ENCODE data around the gene STAC. TPM values are rescaled to one million over a fixed set of nuclear protein-coding genes. Genes with fewer than 3 reads are reported as not detected.

The STAC gene
- total and polyA plus RNA-seq, 4 donors: 0.21 to 0.56 (median 0.39) TPM

DNA sequence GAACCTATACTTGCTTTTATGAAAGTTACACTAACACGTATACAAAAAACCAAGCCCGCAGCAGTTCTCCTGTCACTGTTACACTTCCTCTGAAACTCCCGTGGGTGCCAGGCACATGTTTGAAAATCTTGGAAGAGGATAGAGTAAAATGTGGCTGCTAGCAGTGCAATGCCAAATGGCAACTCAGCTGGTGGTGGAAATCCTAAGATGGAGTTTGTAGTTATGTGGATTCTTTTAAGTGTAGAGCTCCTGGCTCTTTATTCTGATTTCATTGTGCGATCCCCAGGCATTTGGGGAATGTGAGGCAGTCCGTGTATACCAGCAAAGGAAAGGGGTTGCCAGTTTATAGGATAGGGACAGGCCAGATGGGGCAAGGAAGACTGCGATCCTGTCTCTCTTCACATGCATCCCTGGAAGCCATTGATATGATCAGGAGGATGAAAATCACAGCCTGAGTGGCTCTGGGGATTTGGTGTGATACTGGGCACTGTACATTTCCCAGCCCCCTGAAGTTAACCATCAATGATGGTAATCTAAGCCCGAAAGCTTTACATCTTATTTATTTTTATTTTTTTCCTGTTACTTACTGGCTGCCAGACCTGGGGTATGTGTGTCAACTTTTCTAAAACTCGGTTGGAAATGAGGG lies 1.1 kb downstream of the STAC start:
- Histone ChIP-seq H3K4me3 (ENCODE audit: low read depth in 1 of 3, low read length in 3 of 3) (no peak overlapping the region), H3K4me1 (ENCODE audit: control insufficient read depth in 4 of 4, insufficient read depth in 4 of 4, low read length in 3 of 4) (peaks cover 0 to 8% (median 4%) of the 10 kb centered on the region in 4 donors), H3K36me3 (ENCODE audit: control insufficient read depth in 4 of 4, insufficient read depth in 3 of 4, low read depth in 1 of 4, low read length in 3 of 4) (no peaks in the 10 kb centered on the region), H3K9ac (ENCODE audit: low read depth in 1 of 2, low read length in 2 of 2) (no peak overlapping the region), H3K9me3 (ENCODE audit: control insufficient read depth in 4 of 4, low read length in 3 of 4) (no peaks in the 10 kb centered on the region), H3K27ac (ENCODE audit: low read depth in 1 of 2, low read length in 2 of 2) (no peak overlapping the region), H3K27me3 (ENCODE audit: control insufficient read depth in 4 of 4, insufficient read depth in 4 of 4, low read length in 3 of 4) (peaks cover 0 to 3% (median 2%) of the 10 kb centered on the region in 4 donors)
- TF ChIP-seq FOXA1 (IDR thresholded peaks at IDR 0.05) (no peak), RAD21 (IDR thresholded peaks at IDR 0.05) (no peak), ATF3 (IDR thresholded peaks at IDR 0.05) (no peak), JUND (IDR thresholded peaks at IDR 0.05) (no peak)
- TF ChIP-seq, protein P1, sequence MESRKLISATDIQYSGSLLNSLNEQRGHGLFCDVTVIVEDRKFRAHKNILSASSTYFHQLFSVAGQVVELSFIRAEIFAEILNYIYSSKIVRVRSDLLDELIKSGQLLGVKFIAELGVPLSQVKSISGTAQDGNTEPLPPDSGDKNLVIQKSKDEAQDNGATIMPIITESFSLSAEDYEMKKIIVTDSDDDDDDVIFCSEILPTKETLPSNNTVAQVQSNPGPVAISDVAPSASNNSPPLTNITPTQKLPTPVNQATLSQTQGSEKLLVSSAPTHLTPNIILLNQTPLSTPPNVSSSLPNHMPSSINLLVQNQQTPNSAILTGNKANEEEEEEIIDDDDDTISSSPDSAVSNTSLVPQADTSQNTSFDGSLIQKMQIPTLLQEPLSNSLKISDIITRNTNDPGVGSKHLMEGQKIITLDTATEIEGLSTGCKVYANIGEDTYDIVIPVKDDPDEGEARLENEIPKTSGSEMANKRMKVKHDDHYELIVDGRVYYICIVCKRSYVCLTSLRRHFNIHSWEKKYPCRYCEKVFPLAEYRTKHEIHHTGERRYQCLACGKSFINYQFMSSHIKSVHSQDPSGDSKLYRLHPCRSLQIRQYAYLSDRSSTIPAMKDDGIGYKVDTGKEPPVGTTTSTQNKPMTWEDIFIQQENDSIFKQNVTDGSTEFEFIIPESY (IDR thresholded peaks at IDR 0.05): no peak
- 47% methylated on average over 8 of the region's 8 CpGs for WGBS
- DNase-seq (ENCODE audit: low spot score): no peak

DNA sequence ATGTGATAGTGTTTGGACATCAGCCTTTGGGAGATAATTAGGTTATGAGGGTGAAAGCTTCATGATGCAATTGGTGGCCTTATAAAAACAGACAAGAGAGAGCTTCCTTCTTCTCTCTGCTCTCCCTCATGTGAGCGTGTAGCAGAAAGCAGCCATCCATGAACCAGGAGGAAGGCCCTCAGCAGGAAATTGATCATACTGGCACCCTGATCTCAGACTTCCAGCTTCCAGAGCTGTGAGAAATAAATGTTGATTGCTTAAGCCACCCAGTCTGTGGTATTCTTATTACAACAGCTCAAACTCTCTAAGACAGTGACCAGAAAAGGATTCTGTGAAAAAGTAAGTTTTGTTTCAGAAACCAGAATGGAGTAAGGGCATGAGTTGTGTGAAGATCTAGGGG lies 13.3 kb downstream of the STAC start:
- H3K36me3 ChIP-seq (ENCODE audit: control insufficient read depth in 4 of 4, insufficient read depth in 3 of 4, low read depth in 1 of 4, low read length in 3 of 4): no peaks in the 10 kb centered on the region
- 85% methylated on average over 1 of the region's 1 CpG for WGBS
- no peaks in the 10 kb centered on the region for H3K27me3 ChIP-seq (ENCODE audit: control insufficient read depth in 4 of 4, insufficient read depth in 4 of 4, low read length in 3 of 4)
- no peaks in the 10 kb centered on the region for H3K4me1 ChIP-seq (ENCODE audit: control insufficient read depth in 4 of 4, insufficient read depth in 4 of 4, low read length in 3 of 4)
- no peak overlapping the region for H3K9ac ChIP-seq (ENCODE audit: low read depth in 1 of 2, low read length in 2 of 2)
- H3K9me3 ChIP-seq (ENCODE audit: control insufficient read depth in 4 of 4, low read length in 3 of 4): no peaks in the 10 kb centered on the region
- DNase-seq (ENCODE audit: low spot score): no peak
- H3K4me3 ChIP-seq (ENCODE audit: low read depth in 1 of 3, low read length in 3 of 3): no peak overlapping the region
- H3K27ac ChIP-seq (ENCODE audit: low read depth in 1 of 2, low read length in 2 of 2): no peak overlapping the region
- TF ChIP-seq HNF4G (IDR thresholded peaks at IDR 0.05): no peak
- no peak for TF ChIP-seq JUND (IDR thresholded peaks at IDR 0.05)
- TF ChIP-seq FOXA1 (IDR thresholded peaks at IDR 0.05): no peak
- TF ChIP-seq, protein P2, sequence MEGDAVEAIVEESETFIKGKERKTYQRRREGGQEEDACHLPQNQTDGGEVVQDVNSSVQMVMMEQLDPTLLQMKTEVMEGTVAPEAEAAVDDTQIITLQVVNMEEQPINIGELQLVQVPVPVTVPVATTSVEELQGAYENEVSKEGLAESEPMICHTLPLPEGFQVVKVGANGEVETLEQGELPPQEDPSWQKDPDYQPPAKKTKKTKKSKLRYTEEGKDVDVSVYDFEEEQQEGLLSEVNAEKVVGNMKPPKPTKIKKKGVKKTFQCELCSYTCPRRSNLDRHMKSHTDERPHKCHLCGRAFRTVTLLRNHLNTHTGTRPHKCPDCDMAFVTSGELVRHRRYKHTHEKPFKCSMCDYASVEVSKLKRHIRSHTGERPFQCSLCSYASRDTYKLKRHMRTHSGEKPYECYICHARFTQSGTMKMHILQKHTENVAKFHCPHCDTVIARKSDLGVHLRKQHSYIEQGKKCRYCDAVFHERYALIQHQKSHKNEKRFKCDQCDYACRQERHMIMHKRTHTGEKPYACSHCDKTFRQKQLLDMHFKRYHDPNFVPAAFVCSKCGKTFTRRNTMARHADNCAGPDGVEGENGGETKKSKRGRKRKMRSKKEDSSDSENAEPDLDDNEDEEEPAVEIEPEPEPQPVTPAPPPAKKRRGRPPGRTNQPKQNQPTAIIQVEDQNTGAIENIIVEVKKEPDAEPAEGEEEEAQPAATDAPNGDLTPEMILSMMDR (IDR thresholded peaks at IDR 0.05; ENCODE audit: low read depth, low read length, missing input control): no peak
- no peak for TF ChIP-seq SP1 (IDR thresholded peaks at IDR 0.05)
- TF ChIP-seq ATF3 (IDR thresholded peaks at IDR 0.05): no peak
- TF ChIP-seq, protein P1 (IDR thresholded peaks at IDR 0.05): no peak
- TF ChIP-seq EGR1 (IDR thresholded peaks at IDR 0.05; ENCODE audit: low read depth in 2 of 2): no peak
- no peak for TF ChIP-seq MAX (IDR thresholded peaks at IDR 0.05)
- no peak for TF ChIP-seq TAF1 (conservative IDR thresholded peaks at IDR 0.05)
- no peak for TF ChIP-seq RXRA (IDR thresholded peaks at IDR 0.05)
- TF ChIP-seq GABPA (IDR thresholded peaks at IDR 0.05 in 1 of 2, conservative IDR thresholded peaks at IDR 0.05 in 1 of 2): no peak
- no peak for TF ChIP-seq YY1 (IDR thresholded peaks at IDR 0.05)
- TF ChIP-seq HNF4A (conservative IDR thresholded peaks at IDR 0.05): no peak
- TF ChIP-seq, protein P3, sequence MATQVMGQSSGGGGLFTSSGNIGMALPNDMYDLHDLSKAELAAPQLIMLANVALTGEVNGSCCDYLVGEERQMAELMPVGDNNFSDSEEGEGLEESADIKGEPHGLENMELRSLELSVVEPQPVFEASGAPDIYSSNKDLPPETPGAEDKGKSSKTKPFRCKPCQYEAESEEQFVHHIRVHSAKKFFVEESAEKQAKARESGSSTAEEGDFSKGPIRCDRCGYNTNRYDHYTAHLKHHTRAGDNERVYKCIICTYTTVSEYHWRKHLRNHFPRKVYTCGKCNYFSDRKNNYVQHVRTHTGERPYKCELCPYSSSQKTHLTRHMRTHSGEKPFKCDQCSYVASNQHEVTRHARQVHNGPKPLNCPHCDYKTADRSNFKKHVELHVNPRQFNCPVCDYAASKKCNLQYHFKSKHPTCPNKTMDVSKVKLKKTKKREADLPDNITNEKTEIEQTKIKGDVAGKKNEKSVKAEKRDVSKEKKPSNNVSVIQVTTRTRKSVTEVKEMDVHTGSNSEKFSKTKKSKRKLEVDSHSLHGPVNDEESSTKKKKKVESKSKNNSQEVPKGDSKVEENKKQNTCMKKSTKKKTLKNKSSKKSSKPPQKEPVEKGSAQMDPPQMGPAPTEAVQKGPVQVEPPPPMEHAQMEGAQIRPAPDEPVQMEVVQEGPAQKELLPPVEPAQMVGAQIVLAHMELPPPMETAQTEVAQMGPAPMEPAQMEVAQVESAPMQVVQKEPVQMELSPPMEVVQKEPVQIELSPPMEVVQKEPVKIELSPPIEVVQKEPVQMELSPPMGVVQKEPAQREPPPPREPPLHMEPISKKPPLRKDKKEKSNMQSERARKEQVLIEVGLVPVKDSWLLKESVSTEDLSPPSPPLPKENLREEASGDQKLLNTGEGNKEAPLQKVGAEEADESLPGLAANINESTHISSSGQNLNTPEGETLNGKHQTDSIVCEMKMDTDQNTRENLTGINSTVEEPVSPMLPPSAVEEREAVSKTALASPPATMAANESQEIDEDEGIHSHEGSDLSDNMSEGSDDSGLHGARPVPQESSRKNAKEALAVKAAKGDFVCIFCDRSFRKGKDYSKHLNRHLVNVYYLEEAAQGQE (IDR thresholded peaks at IDR 0.05): no peak
- TF ChIP-seq RAD21 (IDR thresholded peaks at IDR 0.05): no peak
- TF ChIP-seq FOXA2 (IDR thresholded peaks at IDR 0.05): no peak
- TF ChIP-seq NR2F2 (IDR thresholded peaks at IDR 0.05): no peak
